H1 (cell line): ENCODE results near the gene CYBRD1.

ENCODE experiments used
- ATF2 ChIP-seq: IDR thresholded peaks from 2 replicates; pipeline ENCODE4 v1.6.1; 2012; ENCODE audit warnings: low read length, inconsistent platforms
- ATF3 ChIP-seq: IDR thresholded peaks from 2 replicates; pipeline ENCODE4 v1.6.1; 2011; ENCODE audit warnings: low read depth, mild to moderate bottlenecking, low read length; ENCODE audit not compliant: insufficient read depth
- CHD1 ChIP-seq: IDR thresholded peaks from 2 replicates; pipeline ENCODE4 v1.6.1; 2012; ENCODE audit warnings: low read depth, low read length, improper control_type of control experiment
- CTCF ChIP-seq, 3 experiments: IDR thresholded peaks; 1 replicate in 2 of 3; 2 replicates in 1 of 3; pipeline versions ENCODE4 v1.5.1 to v1.6.1; 2011; ENCODE audit warnings: low read length in 3 of 3, mild to moderate bottlenecking in 3 of 3, inconsistent platforms in 2 of 3, low read depth in 1 of 3, moderate library complexity in 1 of 3; ENCODE audit not compliant: insufficient read depth in 1 of 3; ENCODE audit errors: control extremely low read depth in 1 of 3
- EZH2 ChIP-seq: fragments of 200-600 bp; sonication (generic); IDR thresholded peaks from 2 replicates; pipeline ENCODE4 v1.7.1; 2012; ENCODE audit warnings: low read depth, mild to moderate bottlenecking, moderate library complexity, low read length, inconsistent platforms; ENCODE audit not compliant: severe bottlenecking
- FOSL1 ChIP-seq: IDR thresholded peaks from 2 replicates; pipeline ENCODE4 v1.6.1; 2011; ENCODE audit warnings: mild to moderate bottlenecking, low read depth, low read length, moderate library complexity; ENCODE audit not compliant: insufficient read depth
- JUND ChIP-seq: IDR thresholded peaks from 2 replicates; pipeline ENCODE4 v1.6.1; 2011; ENCODE audit warnings: mild to moderate bottlenecking, improper control_type of control experiment, low read length
- POLR2A ChIP-seq, 2 experiments: IDR thresholded peaks; 1 replicate in 1 of 2; 2 replicates in 1 of 2; pipeline ENCODE4 v1.6.1; 2011; ENCODE audit warnings: low read depth in 2 of 2, low read length in 2 of 2, mild to moderate bottlenecking in 2 of 2; ENCODE audit errors: control extremely low read depth in 1 of 2
- POLR2AphosphoS5 ChIP-seq: IDR thresholded peaks from 2 replicates; pipeline ENCODE4 v1.6.1; 2011; ENCODE audit warnings: low read depth, low read length
- SIX5 ChIP-seq: IDR thresholded peaks from 2 replicates; pipeline ENCODE4 v1.6.1; 2011; ENCODE audit warnings: mild to moderate bottlenecking, low read depth, low read length
- TAF1 ChIP-seq: IDR thresholded peaks from 2 replicates; pipeline ENCODE4 v1.6.1; 2011; ENCODE audit warnings: mild to moderate bottlenecking, low read depth, low read length
- YY1 ChIP-seq: IDR thresholded peaks from 2 replicates; pipeline ENCODE4 v1.6.1; 2011; ENCODE audit warnings: low read depth, mild to moderate bottlenecking, low read length

- TF ChIP-seq ATF2 (no peak), JUND (no peak), CTCF (IDR thresholded peaks at IDR 0.05; ENCODE audit: control extremely low read depth in 1 of 3, insufficient read depth in 1 of 3, low read depth in 1 of 3, low read length in 3 of 3) (peak in 2 of 3 experiments; percentile 31 to 53; a peak in 2 of 4 replicates), POLR2A (IDR thresholded peaks at IDR 0.05; ENCODE audit: control extremely low read depth in 1 of 2, low read depth in 2 of 2, low read length in 2 of 2) (no peak), SIX5 (no peak), ATF3 (no peak), POLR2AphosphoS5 (no peak), TAF1 (no peak), CHD1 (no peak), FOSL1 (no peak), YY1 (no peak), EZH2 (no peak)
Measured at GRCh38 chr2:171491292-171491691, 31.0 kb upstream of the CYBRD1 start.
